HepG2 (cell line): ENCODE measurements around the gene MGMT. TPM values are rescaled to one million over a fixed set of nuclear protein-coding genes. Genes with fewer than 3 reads are reported as not detected.

Experiments
- ATAC-seq: fragments of 200-7000 bp; cut with Tn5 transposase; 3 replicates; pipeline ENCODE4 v1.9.1; 2020; ENCODE audit warnings: mild to moderate bottlenecking, moderate library complexity
- BruUV-seq: library from RNA; stranded (reverse); fragments of 400-500 nt; replicated peaks from 2 replicates; lab custom pipeline; 2021; lab: Mats Ljungman, UMichigan
- CTCF ChIA-PET: fragments of 300-600 bp; formaldehyde crosslinking; extraction: SDS; loops from one replicate; lab custom pipeline; 2021; ENCODE audit warnings: low total read pairs, inconsistent platforms, low intra/inter-chr PET ratio; lab: Yijun Ruan, JAX
- POLR2A ChIA-PET: fragments of 350-600 bp; sonication (Branson Sonifier 250); formaldehyde crosslinking; loops from one replicate; lab custom pipeline; 2020; ENCODE audit warnings: antibody characterized with exemption, inconsistent platforms; lab: Yijun Ruan, JAX
- DNase-seq: peaks from one replicate; pipeline ENCODE4 v3.0.0-alpha.2; 2015; ENCODE audit warnings: low spot score
- FAIRE-seq: peaks from 3 replicates; lab custom pipeline; 2011; peaks lifted over from hg19 to GRCh38; lab: Jason Lieb, UNC
- H2AFZ ChIP-seq: one replicate; pipeline ENCODE4 v1.6.1; 2011; ENCODE audit warnings: low read length, inconsistent platforms
- H3K27ac ChIP-seq: fragments of 300-600 bp; 3 replicates; pipeline ENCODE4 v1.8.0; 2011; ENCODE audit warnings: mixed run types, mild to moderate bottlenecking, mixed read lengths, low read length, inconsistent platforms; ENCODE audit not compliant: insufficient read depth; ENCODE audit errors: extremely low read length
- H3K27me3 ChIP-seq, 2 experiments: fragments of 200-600 bp in 1 of 2; 2 replicates in 1 of 2; 3 replicates in 1 of 2; pipeline versions ENCODE4 v1.6.0 to v1.8.0; 2011; ENCODE audit warnings: low read length in 2 of 2, mild to moderate bottlenecking in 2 of 2, moderate library complexity in 2 of 2, inconsistent platforms in 1 of 2; ENCODE audit not compliant: insufficient read depth in 2 of 2, control insufficient read depth in 1 of 2
- H3K36me3 ChIP-seq, 2 experiments: fragments of 200-600 bp in 1 of 2; replicated peaks in 1 of 2; 2 replicates in 1 of 2; 3 replicates in 1 of 2; pipeline versions ENCODE4 v1.5.1 to v1.8.0; 2011; ENCODE audit warnings: low read length in 2 of 2, inconsistent platforms in 1 of 2; ENCODE audit not compliant: insufficient read depth in 2 of 2, control insufficient read depth in 1 of 2
- H3K4me1 ChIP-seq: 2 replicates; pipeline ENCODE4 v1.5.1; 2012; ENCODE audit warnings: low read length, inconsistent platforms; ENCODE audit not compliant: insufficient read depth
- H3K4me2 ChIP-seq: 2 replicates; pipeline ENCODE4 v1.6.0; 2011; ENCODE audit warnings: low read depth, low read length, inconsistent platforms
- H3K4me3 ChIP-seq, 3 experiments: fragments of 200-600 bp in 1 of 3; sonication (generic), shearing (Covaris generic) in 1 of 3; replicated peaks in 1 of 3; 2 replicates each; pipeline ENCODE4 v1.5.1; 2011 to 2016; ENCODE audit warnings: low read length in 3 of 3, inconsistent platforms in 2 of 3, low read depth in 2 of 3, mild to moderate bottlenecking in 2 of 3, control low read depth in 1 of 3, mixed read lengths in 1 of 3; ENCODE audit not compliant: insufficient read depth in 1 of 3
- H3K79me2 ChIP-seq: one replicate; pipeline ENCODE4 v1.6.1; 2011; ENCODE audit warnings: low read length, inconsistent platforms; ENCODE audit not compliant: insufficient read depth
- H3K9ac ChIP-seq: 2 replicates; pipeline ENCODE4 v1.6.0; 2011; ENCODE audit warnings: mild to moderate bottlenecking, low read depth, low read length, inconsistent platforms; ENCODE audit not compliant: insufficient read depth
- H3K9me3 ChIP-seq: 2 replicates; pipeline ENCODE4 v1.5.1; 2012; ENCODE audit warnings: mild to moderate bottlenecking, low read length
- H4K20me1 ChIP-seq: 2 replicates; pipeline ENCODE4 v1.6.0; 2011; ENCODE audit warnings: inconsistent platforms, mild to moderate bottlenecking, low read length, moderate library complexity; ENCODE audit not compliant: insufficient read depth
- ATF4 ChIP-seq, 2 experiments: fragments of 450-650 bp in 1 of 2; sonication (generic) in 1 of 2; formaldehyde crosslinking; IDR thresholded peaks; 2 replicates each; pipeline versions ENCODE4 v1.5.0 to v1.8.0; 2020 to 2022; ENCODE audit warnings: mild to moderate bottlenecking in 1 of 2, missing genetic modification reagents in 1 of 2
- ATF7-NPFF ChIP-seq: sonication (generic); formaldehyde crosslinking; IDR thresholded peaks from 2 replicates; pipeline ENCODE4 v1.8.1; 2023; ENCODE audit warnings: mild to moderate bottlenecking, low read depth, missing genetic modification reagents, moderate library complexity
- CEBPB ChIP-seq: IDR thresholded peaks from 2 replicates; pipeline ENCODE4 v1.6.1; 2011; ENCODE audit warnings: low read depth, low read length, improper control_type of control experiment, borderline replicate concordance
- CEBPG ChIP-seq: IDR thresholded peaks from 2 replicates; pipeline ENCODE4 v1.6.1; 2016
- FOXA1 ChIP-seq, 2 experiments: fragments of 450-650 bp in 1 of 2; sonication (generic) in 1 of 2; formaldehyde crosslinking in 1 of 2; IDR thresholded peaks; 2 replicates each; pipeline versions ENCODE4 v1.4.0 to v1.6.1; 2016 to 2020; ENCODE audit warnings: missing genetic modification reagents in 1 of 2
- HINFP ChIP-seq: sonication (generic); formaldehyde crosslinking; IDR thresholded peaks from 2 replicates; pipeline ENCODE4 v1.4.0; 2020; ENCODE audit warnings: low read depth, mild to moderate bottlenecking, missing genetic modification reagents
- HNF4A ChIP-seq: sonication (generic); formaldehyde crosslinking; IDR thresholded peaks from 2 replicates; pipeline ENCODE4 v1.4.0; 2020; ENCODE audit warnings: missing genetic modification reagents
- HNRNPK ChIP-seq: fragments of 200-400 bp; formaldehyde crosslinking; IDR thresholded peaks from 2 replicates; pipeline ENCODE4 v1.6.1; 2018; ENCODE audit warnings: low read length, low read depth, moderate library complexity, mild to moderate bottlenecking; ENCODE audit not compliant: poor library complexity, severe bottlenecking
- KDM6A ChIP-seq: IDR thresholded peaks from 2 replicates; pipeline ENCODE4 v1.6.1; 2016; ENCODE audit warnings: low read depth
- THAP9 ChIP-seq: sonication (generic); formaldehyde crosslinking; IDR thresholded peaks from 2 replicates; pipeline ENCODE4; 2020; ENCODE audit warnings: missing genetic modification reagents, mild to moderate bottlenecking, borderline replicate concordance
- ZNF768 ChIP-seq: sonication (generic); formaldehyde crosslinking; IDR thresholded peaks from 2 replicates; pipeline ENCODE4 v1.4.0; 2020; ENCODE audit warnings: missing genetic modification reagents
- WGBS: methylation state at CpG from one replicate; pipeline ENCODE4 v1.1.6; 2017; ENCODE audit warnings: low lambda C conversion rate; 5-methylcytosine and 5-hydroxymethylcytosine counted together
- in situ Hi-C: cut with HindIII; loops from 2 replicates; pipeline ENCODE4 v1.10.0; 2017; ENCODE audit warnings: low pct_unique_long_range_greater_than_20kb; ENCODE audit not compliant: extremely low pct_ligation_motif_present
- intact Hi-C: fragments of 100-400 bp; cut with micrococcal nuclease; formaldehyde crosslinking; loops from one replicate; pipeline ENCODE4 v1.10.0; 2022; ENCODE audit not compliant: unreplicated experiment
- polyA plus RNA-seq, 8 experiments: library from polyadenylated mRNA; depleted of rRNA in 3 of 8; stranded (reverse) in 7 of 8; unstranded in 1 of 8; fragments of >200 nt; fragmentation: Illumina TruSeq in 4 of 8; extraction: Trizol in 4 of 8; gene quantifications; 2 replicates each; pipeline versions ENCODE4 v1.2.1 to v1.2.3, GENCODE V29; 2011 to 2016; ENCODE audit warnings: low read depth in 4 of 8, missing spikeins in 1 of 8, mixed read lengths in 1 of 8; ENCODE audit not compliant: insufficient read depth in 1 of 8
- total RNA-seq, 5 experiments: library from RNA; depleted of rRNA; stranded (reverse); fragments of >200 nt; fragmentation: Illumina TruSeq; extraction: Trizol; gene quantifications; 2 replicates each; pipeline ENCODE4 v1.2.3, GENCODE V29; 2016; ENCODE audit warnings: low read depth in 1 of 5
- TF ChIP-seq, protein P1 (sequence below): IDR thresholded peaks from 2 replicates; pipeline ENCODE4 v1.4.0; 2020; ENCODE audit warnings: mild to moderate bottlenecking, missing genetic modification reagents

MGMT gene
- total and polyA plus RNA-seq, 2 of the 13 experiments (the other 11 are each of a cell fraction or from before 2014, with no cell fraction given): 12.0 to 19.5 TPM

- POLR2A ChIA-PET: no interaction called here
- peak; percentile 44 for DNase-seq
- in situ Hi-C loops: no loop called here
- TF ChIP-seq FOXA1 (IDR thresholded peaks at IDR 0.05) (no peak), FOXA1 (CRISPR knock-in tag; IDR thresholded peaks at IDR 0.05) (no peak), ZNF768 (CRISPR knock-in tag) (peak; percentile 48; the same call in 1 of the 2 replicates), HNF4A (CRISPR knock-in tag) (peak; percentile 51), KDM6A (CRISPR knock-in tag) (no peak), CEBPB (peak; percentile 61), CEBPG (CRISPR knock-in tag) (0 out of 2 replicates have a peak, but pooled peaks have one; percentile 30), THAP9 (CRISPR knock-in tag) (no peak), ATF7-NPFF (no peak), HINFP (no peak), HNRNPK (peak; percentile 63), ATF4 (CRISPR knock-in tag; IDR thresholded peaks at IDR 0.05) (0 out of 4 replicates have a peak, but pooled peaks of 1 of the 2 experiments have one; percentile 23)
- TF ChIP-seq, protein P1, sequence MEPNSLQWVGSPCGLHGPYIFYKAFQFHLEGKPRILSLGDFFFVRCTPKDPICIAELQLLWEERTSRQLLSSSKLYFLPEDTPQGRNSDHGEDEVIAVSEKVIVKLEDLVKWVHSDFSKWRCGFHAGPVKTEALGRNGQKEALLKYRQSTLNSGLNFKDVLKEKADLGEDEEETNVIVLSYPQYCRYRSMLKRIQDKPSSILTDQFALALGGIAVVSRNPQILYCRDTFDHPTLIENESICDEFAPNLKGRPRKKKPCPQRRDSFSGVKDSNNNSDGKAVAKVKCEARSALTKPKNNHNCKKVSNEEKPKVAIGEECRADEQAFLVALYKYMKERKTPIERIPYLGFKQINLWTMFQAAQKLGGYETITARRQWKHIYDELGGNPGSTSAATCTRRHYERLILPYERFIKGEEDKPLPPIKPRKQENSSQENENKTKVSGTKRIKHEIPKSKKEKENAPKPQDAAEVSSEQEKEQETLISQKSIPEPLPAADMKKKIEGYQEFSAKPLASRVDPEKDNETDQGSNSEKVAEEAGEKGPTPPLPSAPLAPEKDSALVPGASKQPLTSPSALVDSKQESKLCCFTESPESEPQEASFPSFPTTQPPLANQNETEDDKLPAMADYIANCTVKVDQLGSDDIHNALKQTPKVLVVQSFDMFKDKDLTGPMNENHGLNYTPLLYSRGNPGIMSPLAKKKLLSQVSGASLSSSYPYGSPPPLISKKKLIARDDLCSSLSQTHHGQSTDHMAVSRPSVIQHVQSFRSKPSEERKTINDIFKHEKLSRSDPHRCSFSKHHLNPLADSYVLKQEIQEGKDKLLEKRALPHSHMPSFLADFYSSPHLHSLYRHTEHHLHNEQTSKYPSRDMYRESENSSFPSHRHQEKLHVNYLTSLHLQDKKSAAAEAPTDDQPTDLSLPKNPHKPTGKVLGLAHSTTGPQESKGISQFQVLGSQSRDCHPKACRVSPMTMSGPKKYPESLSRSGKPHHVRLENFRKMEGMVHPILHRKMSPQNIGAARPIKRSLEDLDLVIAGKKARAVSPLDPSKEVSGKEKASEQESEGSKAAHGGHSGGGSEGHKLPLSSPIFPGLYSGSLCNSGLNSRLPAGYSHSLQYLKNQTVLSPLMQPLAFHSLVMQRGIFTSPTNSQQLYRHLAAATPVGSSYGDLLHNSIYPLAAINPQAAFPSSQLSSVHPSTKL (CRISPR knock-in tag): 0 out of 2 replicates have a peak, but pooled peaks have one; percentile 12
Observed at GRCh38 chr10:129793479-129793878, 326.4 kb downstream of the MGMT start.

More at GRCh38 chr10:129793479-129793878, 326.4 kb downstream of the MGMT start:
- Histone ChIP-seq H3K36me3 (no peaks in the 10 kb centered on the region), H2AFZ (no peak overlapping the region), H3K9ac (no peak overlapping the region), H4K20me1 (no peaks in the 10 kb centered on the region), H3K4me1 (peaks cover 9% of the 10 kb centered on the region), H3K27ac (no peak overlapping the region), H3K27me3 (no peaks in the 10 kb centered on the region), H3K79me2 (no peaks in the 10 kb centered on the region), H3K4me3 (no peak overlapping the region), H3K4me2 (no peak overlapping the region), H3K9me3 (no peaks in the 10 kb centered on the region)
- no TSS peak for BruUV-seq
- CTCF ChIA-PET: no interaction called here
- FAIRE-seq (no peak), ATAC-seq (peak; percentile 95)
- WGBS: 21% methylated on average over 5 of the region's 6 CpGs
- intact Hi-C loops: no loop called here
